Neural crest cell (in vitro differentiated cells): ENCODE results near the gene MYO16. TPM values are rescaled to one million over a fixed set of nuclear protein-coding genes. Genes with fewer than 3 reads are reported as not detected.

Experiments
- DNase-seq: peaks from one replicate; pipeline ENCODE4 v3.0.0; 2021; ENCODE audit warnings: low read depth, mixed read lengths, low spot score
- H3K27ac Mint-ChIP-seq: one replicate; pipeline ENCODE4 v1.8.0; 2021; ENCODE audit warnings: mild to moderate bottlenecking, mixed read lengths; ENCODE audit not compliant: unreplicated experiment
- H3K27me3 Mint-ChIP-seq: 2 replicates; pipeline ENCODE4 v1.8.0; 2021; ENCODE audit warnings: low read depth, mild to moderate bottlenecking, mixed read lengths
- H3K36me3 Mint-ChIP-seq: 2 replicates; pipeline ENCODE4 v1.8.0; 2021; ENCODE audit warnings: low read depth, mild to moderate bottlenecking, mixed read lengths
- H3K4me1 Mint-ChIP-seq: 2 replicates; pipeline ENCODE4 v1.8.0; 2021; ENCODE audit warnings: mixed read lengths
- H3K4me3 Mint-ChIP-seq: one replicate; pipeline ENCODE4 v1.8.0; 2021; ENCODE audit warnings: mild to moderate bottlenecking, mixed read lengths
- H3K9me3 Mint-ChIP-seq: 2 replicates; pipeline ENCODE4 v1.8.0; 2021; ENCODE audit warnings: mixed read lengths
- total RNA-seq: library from RNA; stranded (reverse); gene quantifications from 2 replicates; pipeline ENCODE4 v1.2.1, GENCODE V29; 2021
- TF ChIP-seq, protein P1 (sequence below): fragments of 200-600 bp; sonication (generic); conservative IDR thresholded peaks from 2 replicates; pipeline ENCODE4 v1.5.0; 2021; ENCODE audit warnings: antibody characterized with exemption, mild to moderate bottlenecking

Gene MYO16
- total RNA-seq, 1 donor from 2014 or later = 3.3 TPM

DNA sequence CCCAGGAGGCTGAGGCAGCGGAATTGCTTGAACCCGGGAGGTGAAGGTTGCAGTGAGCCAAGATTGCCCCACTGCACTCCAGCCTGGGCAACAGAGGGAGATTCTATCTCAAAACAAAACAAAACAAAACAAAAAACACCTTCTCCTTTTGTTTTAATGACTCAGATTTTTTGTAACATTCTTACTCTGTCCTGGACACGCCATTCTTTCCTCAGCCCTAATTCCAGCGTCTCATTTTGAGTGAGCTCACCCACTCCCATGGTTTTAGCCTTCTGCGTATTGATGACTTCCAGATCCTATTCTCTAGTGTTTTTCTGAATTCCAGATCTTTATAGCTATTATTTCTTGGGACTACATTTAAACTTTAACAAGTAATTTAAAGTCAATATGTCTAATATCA, 326.3 kb downstream of the MYO16 start:
- Mint-ChIP-seq H3K4me1 (peaks cover 3% of the 10 kb centered on the region), H3K27ac (no peak overlapping the region), H3K9me3 (no peaks in the 10 kb centered on the region), H3K36me3 (no peaks in the 10 kb centered on the region), H3K4me3 (no peak overlapping the region), H3K27me3 (no peaks in the 10 kb centered on the region)
- no peak for DNase-seq
- TF ChIP-seq, protein P1, sequence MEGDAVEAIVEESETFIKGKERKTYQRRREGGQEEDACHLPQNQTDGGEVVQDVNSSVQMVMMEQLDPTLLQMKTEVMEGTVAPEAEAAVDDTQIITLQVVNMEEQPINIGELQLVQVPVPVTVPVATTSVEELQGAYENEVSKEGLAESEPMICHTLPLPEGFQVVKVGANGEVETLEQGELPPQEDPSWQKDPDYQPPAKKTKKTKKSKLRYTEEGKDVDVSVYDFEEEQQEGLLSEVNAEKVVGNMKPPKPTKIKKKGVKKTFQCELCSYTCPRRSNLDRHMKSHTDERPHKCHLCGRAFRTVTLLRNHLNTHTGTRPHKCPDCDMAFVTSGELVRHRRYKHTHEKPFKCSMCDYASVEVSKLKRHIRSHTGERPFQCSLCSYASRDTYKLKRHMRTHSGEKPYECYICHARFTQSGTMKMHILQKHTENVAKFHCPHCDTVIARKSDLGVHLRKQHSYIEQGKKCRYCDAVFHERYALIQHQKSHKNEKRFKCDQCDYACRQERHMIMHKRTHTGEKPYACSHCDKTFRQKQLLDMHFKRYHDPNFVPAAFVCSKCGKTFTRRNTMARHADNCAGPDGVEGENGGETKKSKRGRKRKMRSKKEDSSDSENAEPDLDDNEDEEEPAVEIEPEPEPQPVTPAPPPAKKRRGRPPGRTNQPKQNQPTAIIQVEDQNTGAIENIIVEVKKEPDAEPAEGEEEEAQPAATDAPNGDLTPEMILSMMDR = no peak

DNA sequence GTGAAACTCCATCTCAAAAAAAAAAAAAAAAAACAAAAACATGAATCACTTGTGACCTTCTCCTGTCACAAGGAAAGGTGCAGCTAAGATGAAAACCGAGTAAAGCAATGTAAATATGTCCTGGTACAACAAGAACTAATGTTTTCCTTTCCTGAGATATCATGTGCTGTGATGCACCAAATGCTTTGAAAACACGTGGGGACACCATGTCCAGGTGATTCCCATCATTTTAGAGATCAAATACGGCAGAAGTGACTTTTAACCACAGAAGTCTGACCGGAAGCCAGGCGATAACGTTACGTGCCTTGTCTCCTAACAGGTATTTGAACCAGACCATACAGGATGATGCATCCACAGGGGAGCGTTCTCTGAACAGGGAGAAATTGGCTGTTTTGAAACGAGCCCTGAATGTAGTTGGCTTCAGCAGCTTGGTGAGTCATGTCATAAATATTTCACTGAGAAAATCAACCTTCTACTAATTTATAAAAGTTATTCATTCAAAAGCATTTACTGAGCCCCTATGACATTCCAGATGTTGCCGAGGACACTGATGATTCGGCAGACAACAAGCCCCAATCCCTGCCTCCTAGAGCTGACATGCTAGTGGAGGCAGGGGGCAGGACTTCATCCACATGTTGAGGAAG, 328.1 kb downstream of the MYO16 start:
- Mint-ChIP-seq H3K27me3 (no peaks in the 10 kb centered on the region), H3K36me3 (no peaks in the 10 kb centered on the region), H3K9me3 (no peaks in the 10 kb centered on the region), H3K4me1 (peaks cover 9% of the 10 kb centered on the region), H3K27ac (no peak overlapping the region), H3K4me3 (no peak overlapping the region)
- DNase-seq = no peak
- TF ChIP-seq, protein P1 = no peak

DNA sequence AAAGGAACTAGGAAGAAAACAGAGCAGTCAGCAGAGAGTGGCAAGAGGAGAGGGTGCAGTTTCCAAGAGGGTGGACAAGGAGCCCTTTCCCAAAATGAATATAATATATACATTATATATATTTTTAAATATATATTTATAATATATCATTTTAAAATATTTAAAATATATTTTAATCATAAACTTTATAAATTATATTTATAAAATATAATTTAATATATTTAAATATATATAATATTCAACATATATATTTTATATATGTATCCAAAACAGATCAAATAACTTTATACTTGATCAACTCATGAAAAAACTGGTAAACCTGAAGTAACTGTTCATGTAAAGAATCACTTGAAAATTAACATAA, 328.6 kb downstream of the MYO16 start:
- DNase-seq = no peak
- Mint-ChIP-seq H3K27me3 (no peaks in the 10 kb centered on the region), H3K27ac (no peak overlapping the region), H3K9me3 (no peaks in the 10 kb centered on the region), H3K4me1 (peaks cover 9% of the 10 kb centered on the region), H3K36me3 (no peaks in the 10 kb centered on the region), H3K4me3 (no peak overlapping the region)
- TF ChIP-seq, protein P1 = no peak

DNA sequence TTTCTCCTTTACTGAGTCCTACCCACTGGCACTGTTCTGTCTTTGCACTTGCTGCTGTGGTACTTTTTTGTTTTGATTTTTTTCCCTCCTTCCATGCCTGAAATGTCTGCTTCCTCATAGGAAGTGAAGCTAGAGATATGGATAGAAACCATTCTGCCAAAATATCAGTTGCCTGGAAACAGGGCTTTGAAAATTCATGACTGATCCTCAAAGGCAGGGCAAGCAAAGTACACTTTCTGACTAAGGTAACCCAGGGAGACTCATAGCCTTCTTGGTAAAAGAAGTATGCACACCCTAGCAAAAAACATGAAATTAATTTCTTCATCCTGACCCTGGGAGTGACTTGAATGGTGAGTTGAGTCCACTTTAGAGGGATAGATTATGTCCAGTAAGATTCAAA, 329.8 kb downstream of the MYO16 start:
- Mint-ChIP-seq H3K27ac (no peak overlapping the region), H3K4me3 (no peak overlapping the region), H3K9me3 (no peaks in the 10 kb centered on the region), H3K27me3 (no peaks in the 10 kb centered on the region), H3K36me3 (no peaks in the 10 kb centered on the region), H3K4me1 (peaks cover 9% of the 10 kb centered on the region)
- TF ChIP-seq, protein P1 = no peak
- no peak for DNase-seq

DNA sequence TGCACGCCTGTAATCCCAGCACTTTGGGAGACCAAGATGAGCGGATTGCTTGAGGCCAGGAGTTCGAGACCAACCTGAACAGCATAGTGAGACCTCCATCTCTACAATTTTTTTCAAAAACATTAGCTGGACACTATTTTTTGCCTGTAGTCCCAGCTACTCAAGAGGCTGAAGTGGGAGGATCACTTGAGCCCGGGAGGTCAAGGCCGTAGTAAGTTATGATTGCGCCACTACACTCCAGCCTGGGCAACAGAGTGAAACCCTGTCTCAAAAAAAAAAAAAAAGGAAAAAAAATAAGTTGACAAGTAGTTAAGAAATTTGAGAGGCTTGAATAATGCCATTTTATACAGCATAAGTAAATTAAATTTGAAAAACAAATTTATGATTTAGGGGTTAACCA, 330.6 kb downstream of the MYO16 start:
- H3K4me1 Mint-ChIP-seq = peaks cover 9% of the 10 kb centered on the region
- H3K36me3 Mint-ChIP-seq = no peaks in the 10 kb centered on the region
- no peak for DNase-seq
- H3K27ac Mint-ChIP-seq = no peak overlapping the region
- no peaks in the 10 kb centered on the region for H3K27me3 Mint-ChIP-seq
- TF ChIP-seq, protein P1 = no peak
- no peak overlapping the region for H3K4me3 Mint-ChIP-seq
- no peaks in the 10 kb centered on the region for H3K9me3 Mint-ChIP-seq
